ELR (cell line): Measurements from ENCODE around the gene RARA.

ENCODE experiments used
- DNase-seq: peaks from one replicate; pipeline ENCODE4 v3.0.0-alpha.2; 2015; ENCODE audit warnings: low read depth

The RARA gene

DNA sequence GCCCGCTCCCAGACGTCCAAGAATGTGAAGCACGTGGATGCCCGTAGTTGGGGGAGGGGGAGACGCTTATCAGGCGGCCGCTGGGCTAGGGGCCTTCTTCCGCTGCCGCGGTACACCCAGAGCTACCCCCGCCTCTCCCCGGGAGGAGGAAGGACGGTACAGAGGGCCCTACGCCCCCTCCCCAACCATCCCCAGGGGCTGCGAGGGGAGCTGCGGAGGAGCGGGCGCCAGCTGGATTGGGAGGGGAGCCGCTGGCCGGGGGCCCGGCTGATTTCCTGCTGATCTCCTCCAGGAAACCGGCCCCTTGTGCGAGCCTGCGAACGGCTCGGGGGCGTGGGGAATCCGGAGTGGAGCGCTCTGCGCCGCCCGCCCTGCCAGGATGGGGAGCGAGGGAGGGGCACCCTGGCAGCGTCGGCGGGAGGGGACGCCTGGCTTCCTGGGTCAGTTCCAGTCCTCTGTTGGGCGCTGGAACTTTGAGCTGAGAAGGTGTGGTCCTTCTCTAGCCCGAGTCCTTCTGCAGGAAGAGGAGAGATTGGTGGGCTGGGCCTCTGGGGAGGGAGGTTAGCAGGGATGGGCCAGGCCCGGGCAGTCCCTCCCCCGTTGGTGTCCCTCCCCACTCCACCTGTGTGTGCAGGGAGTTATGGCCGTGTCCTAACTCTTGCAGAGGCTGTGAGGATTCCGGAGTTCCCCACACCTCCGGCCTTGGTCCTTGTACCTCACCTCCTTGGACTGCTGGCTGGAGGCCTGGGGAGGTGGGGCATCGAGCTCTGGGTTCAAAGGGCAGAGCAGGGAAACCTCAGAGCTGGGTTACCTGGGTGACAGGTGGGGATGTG, 36.4 kb downstream of the RARA start:
- peak; percentile 74 for DNase-seq

- DNase-seq: no peak
Observed at GRCh38 chr17:40345994-40346764, 37.2 kb downstream of the RARA start.

DNA sequence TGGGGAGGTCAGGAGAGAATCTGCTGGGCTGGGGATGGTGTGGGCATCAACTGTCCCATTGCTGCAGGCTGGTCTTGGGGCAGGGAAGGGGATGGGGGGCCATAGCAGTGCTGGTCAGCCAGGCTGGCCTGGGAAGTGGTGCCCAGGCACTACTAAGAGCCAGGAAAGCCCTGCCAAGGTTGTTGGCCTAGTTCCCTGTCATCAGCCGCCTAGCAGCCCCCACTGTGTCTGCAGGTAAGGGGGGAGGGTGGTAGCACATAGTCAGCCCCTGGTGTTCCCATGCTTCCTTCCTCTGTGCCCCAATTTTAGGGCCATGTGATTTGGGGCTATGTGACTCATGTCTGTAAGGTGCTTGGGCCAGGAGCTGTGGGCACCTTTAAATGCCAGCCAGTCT, 37.8 kb downstream of the RARA start:
- no peak for DNase-seq

- DNase-seq: no peak
Observed at GRCh38 chr17:40347319-40348135, 38.5 kb downstream of the RARA start.

DNA sequence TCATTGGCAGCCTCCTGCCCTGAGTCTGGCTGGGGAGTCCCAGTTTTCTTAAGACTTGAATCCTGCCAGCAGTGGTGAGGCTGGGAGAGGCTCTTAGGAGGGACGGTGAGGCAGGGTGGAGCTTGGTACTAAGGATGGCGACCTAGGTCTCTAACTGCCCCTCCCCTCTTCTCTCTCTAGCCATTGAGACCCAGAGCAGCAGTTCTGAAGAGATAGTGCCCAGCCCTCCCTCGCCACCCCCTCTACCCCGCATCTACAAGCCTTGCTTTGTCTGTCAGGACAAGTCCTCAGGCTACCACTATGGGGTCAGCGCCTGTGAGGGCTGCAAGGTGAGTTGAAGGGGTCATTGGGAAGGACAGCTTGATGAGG, 39.1 kb downstream of the RARA start:
- DNase-seq: no peak

DNA sequence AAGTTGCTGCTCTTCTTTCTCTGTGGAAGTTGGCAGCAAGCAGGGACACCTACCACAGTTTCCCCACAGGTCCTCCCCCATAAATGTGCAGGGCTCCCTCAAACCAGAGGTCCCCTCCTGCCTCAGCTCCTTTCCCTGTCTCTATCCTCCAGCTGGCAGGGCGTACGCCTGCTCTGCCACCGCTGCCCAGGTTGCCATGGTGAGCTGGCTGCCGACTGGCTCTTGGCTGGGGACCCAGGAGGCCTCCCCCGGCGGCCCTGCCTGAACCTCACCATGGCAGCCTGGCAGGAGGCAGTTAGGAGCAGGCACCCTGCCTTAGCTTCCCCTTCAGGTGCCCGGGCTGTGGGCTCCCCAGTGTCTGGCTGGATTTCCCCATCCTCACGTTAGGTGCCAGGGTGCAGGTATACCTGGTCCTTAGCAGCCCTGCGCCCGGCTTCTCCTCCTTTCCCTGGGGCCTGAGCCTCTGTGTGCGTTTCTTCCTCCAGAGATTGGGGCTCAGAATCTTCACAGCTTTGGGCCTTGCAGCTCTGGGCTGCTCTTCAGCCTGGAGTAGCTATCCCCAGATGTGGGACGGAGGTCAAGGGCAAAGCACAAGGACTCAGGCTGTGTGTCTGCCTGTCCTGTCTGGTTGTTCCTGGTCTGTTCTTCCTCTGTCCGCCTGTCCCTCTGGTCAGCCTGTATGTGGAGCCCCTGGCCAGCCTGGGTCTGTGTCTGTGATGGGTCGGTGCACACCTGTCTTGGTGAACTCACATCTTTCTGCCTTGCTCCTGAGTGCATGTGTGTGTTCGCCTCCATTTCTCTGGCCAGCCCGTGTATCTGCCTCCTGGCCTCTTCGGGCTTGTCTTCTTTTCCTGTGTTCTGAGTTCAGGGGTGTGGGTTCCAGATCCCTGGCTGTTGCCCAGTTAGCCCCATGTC, 39.8 kb downstream of the RARA start:
- no peak for DNase-seq

DNA sequence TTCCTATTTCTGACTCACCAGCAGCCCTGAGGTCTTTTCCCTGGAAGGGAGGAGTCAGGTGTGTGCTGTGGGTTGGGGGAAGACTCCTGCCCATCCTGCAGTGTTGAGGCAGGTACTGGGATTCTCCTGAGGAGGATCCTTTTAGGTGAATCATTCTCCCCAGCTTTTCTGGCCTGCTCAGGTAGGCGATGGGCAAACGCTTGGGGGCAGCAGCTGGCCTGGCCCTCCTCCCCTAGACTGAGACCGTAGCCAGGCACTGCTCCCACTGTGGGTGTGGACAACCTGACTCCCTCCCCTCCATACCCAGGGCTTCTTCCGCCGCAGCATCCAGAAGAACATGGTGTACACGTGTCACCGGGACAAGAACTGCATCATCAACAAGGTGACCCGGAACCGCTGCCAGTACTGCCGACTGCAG, 40.5 kb downstream of the RARA start:
- DNase-seq: peak; percentile 38

GRCh38 chr17:40349895-40350688, 41.1 kb downstream of the RARA start:
- DNase-seq: no peak

DNA sequence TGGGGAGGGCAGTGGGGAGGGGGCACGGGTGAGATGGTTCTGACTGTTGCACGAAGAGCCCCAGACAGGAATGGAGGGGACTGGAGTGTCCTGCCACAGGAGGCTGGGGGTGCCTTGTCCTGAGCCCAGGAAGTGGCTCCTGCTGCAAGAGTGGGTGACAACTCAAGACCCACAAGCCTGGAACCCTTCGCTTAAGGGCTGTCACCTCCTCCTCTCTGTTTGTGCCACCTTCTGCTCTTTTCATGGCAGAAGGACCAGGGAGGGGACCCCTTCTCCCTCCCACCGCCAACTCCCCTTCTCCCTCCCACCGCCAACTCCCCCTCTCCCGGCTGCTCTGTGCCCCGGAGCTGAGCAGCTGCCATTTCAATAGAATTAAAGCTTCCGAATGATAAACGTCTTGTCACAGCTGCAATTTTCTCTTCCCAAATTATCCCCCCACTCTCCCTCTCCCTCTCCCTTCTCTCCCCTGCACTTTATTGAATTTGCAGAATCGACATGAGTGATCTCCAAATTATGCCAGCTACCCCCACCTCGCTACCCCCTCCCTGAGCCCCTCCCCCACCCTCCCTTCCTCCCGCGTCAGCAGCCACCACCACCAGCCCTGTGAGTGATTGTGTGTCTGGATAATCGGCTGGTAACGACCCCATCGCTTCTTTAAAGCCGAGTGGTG, 41.8 kb downstream of the RARA start:
- DNase-seq: no peak

GRCh38 chr17:40351359-40352236, 42.6 kb downstream of the RARA start:
- no peak for DNase-seq

GRCh38 chr17:40352237-40352778, 43.3 kb downstream of the RARA start:
- DNase-seq: no peak

DNA sequence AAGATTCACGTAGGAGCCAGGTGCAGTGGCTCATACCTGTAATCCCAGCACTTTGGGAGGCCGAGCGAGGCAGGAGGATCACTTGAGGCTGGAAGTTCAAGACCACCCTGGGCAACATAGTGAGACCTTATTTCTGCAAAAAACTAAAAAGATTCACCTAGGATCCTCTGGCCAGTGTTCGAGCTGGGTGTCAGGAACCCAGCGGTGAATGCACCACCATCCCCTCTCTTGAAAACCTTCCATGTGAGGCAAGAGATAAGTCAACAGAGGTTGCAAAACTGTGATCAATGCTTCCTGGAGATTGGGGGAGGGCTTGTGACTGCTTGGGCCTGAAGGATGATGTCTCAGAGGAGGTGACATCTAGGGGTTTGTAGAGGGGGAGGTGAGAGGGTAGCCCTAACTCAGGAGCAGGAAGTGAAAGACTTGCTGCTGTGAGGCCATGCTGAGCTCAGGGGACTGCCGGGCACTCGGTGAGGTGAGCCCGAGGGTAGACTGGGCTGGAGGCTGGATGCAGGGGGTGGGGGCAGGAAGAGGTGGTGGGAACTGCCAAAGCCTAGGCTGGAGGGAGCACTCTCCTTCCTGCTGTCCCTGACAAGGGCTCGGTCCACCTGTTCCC, 43.9 kb downstream of the RARA start:
- no peak for DNase-seq

GRCh38 chr17:40354221-40355122, 45.5 kb downstream of the RARA start:
- DNase-seq: no peak

GRCh38 chr17:40355123-40355803, 46.3 kb downstream of the RARA start:
- peak; percentile 62 for DNase-seq

GRCh38 chr17:40355804-40356758, 47.1 kb downstream of the RARA start:
- DNase-seq: no peak
